Suprapubic skin (tissue), 4 donors: ENCODE measurements around the gene MCEE. TPM values are rescaled to one million over a fixed set of nuclear protein-coding genes. Genes with fewer than 3 reads are reported as not detected.
A peak's percentile ranks its signal among the peaks of the same experiment; 100 is the strongest.

ENCODE experiments used
- DNase-seq, 2 donors: peaks; one replicate each; pipeline ENCODE4 v3.0.0-alpha.2; 2019; ENCODE audit warnings: low spot score in 2 of 2
- H3K27ac ChIP-seq: fragments of 200-600 bp; sonication (generic); one replicate; pipeline ENCODE4 v1.5.1; 2019
- H3K27me3 ChIP-seq: fragments of 200-600 bp; sonication (generic); one replicate; pipeline ENCODE4 v1.5.1; 2019
- H3K36me3 ChIP-seq: fragments of 200-600 bp; sonication (generic); one replicate; pipeline ENCODE4 v1.5.1; 2019
- H3K4me1 ChIP-seq: fragments of 200-600 bp; sonication (generic); one replicate; pipeline ENCODE4 v1.5.1; 2019
- H3K4me3 ChIP-seq: fragments of 200-600 bp; sonication (generic); one replicate; pipeline ENCODE4 v1.5.1; 2019; ENCODE audit warnings: mild to moderate bottlenecking
- H3K9me3 ChIP-seq: fragments of 200-600 bp; sonication (generic); one replicate; pipeline ENCODE4 v1.5.1; 2019
- EP300 ChIP-seq: sonication (generic); formaldehyde crosslinking; IDR thresholded peaks from one replicate; pipeline ENCODE4 v1.6.1; 2017; ENCODE audit warnings: antibody characterized with exemption
- POLR2A ChIP-seq, 2 donors: fragments of 450-650 bp; IDR thresholded peaks; one replicate each; pipeline ENCODE4 v1.6.1; 2017; ENCODE audit warnings: antibody characterized with exemption in 2 of 2, mild to moderate bottlenecking in 2 of 2, moderate library complexity in 2 of 2
- POLR2AphosphoS5 ChIP-seq, 3 donors: sonication (generic); formaldehyde crosslinking; IDR thresholded peaks; one replicate each; pipeline ENCODE4 v1.6.1; 2017; ENCODE audit warnings: antibody characterized with exemption in 3 of 3
- WGBS: methylation state at CpG from one replicate; pipeline ENCODE4 v1.1.5; 2018; 5-methylcytosine and 5-hydroxymethylcytosine counted together
- total RNA-seq, 4 donors: library from RNA; depleted of rRNA; stranded (reverse); fragments of >200 nt; gene quantifications; one replicate each; pipeline ENCODE4 v1.1.0, GENCODE V29; 2016
- TF ChIP-seq, protein P1 (sequence below), 2 donors: fragments of 200-600 bp in 1 of 2; fragments of 450-650 bp in 1 of 2; sonication (generic) in 1 of 2; IDR thresholded peaks; one replicate each; pipeline ENCODE4 v1.5.1; 2016 to 2019; ENCODE audit warnings: antibody characterized with exemption in 2 of 2, mild to moderate bottlenecking in 1 of 2, moderate library complexity in 1 of 2

Gene MCEE
- total RNA-seq, 4 donors from 2014 or later, result 20.9 to 45.8 (median 25.5) TPM

DNA sequence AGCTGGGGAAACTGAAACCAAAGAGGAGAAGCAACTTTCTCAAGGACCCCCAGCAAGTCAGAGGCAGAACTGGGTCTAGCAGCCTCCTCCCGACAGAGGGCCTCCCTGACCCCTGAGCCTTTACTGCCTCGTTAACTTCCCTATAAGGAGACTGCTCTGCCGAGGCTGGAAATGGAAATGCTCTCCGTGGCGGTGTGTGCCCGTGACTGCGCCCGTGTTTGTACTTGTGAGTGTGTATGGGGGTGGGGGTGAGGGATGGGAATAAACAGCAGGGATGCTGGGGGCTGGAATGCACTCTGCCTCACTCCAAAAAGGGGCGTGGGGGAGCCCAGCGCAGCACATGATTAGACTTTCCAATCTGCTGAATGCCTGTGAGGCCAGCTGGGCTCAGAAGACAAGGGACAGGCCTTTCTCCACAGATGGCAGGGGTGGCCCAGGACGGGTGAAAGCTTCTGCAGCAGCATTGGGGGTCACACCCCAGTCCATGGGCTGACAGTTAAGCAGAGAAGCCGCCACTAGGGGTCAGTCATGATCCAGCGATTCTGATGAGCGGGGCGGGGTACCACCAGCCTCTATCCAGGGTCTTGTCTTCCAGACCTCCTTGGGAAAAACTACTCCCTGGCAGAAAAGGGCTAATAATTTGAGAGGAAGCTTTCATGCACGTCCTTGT, 27.2 kb upstream of the MCEE start:
- H3K4me3 ChIP-seq, result peak overlapping the region; percentile 1
- no peaks in the 10 kb centered on the region for H3K9me3 ChIP-seq
- no peaks in the 10 kb centered on the region for H3K36me3 ChIP-seq
- no peaks in the 10 kb centered on the region for H3K27me3 ChIP-seq
- no peak overlapping the region for H3K27ac ChIP-seq
- WGBS, result 15% methylated on average over 15 of the region's 16 CpGs
- TF ChIP-seq, protein P1, sequence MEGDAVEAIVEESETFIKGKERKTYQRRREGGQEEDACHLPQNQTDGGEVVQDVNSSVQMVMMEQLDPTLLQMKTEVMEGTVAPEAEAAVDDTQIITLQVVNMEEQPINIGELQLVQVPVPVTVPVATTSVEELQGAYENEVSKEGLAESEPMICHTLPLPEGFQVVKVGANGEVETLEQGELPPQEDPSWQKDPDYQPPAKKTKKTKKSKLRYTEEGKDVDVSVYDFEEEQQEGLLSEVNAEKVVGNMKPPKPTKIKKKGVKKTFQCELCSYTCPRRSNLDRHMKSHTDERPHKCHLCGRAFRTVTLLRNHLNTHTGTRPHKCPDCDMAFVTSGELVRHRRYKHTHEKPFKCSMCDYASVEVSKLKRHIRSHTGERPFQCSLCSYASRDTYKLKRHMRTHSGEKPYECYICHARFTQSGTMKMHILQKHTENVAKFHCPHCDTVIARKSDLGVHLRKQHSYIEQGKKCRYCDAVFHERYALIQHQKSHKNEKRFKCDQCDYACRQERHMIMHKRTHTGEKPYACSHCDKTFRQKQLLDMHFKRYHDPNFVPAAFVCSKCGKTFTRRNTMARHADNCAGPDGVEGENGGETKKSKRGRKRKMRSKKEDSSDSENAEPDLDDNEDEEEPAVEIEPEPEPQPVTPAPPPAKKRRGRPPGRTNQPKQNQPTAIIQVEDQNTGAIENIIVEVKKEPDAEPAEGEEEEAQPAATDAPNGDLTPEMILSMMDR (IDR thresholded peaks at IDR 0.05), result peak in 1 of 2 donors; percentile 42
- no peak for TF ChIP-seq POLR2A (IDR thresholded peaks at IDR 0.05)
- DNase-seq, result no peak
- H3K4me1 ChIP-seq, result peaks cover 13% of the 10 kb centered on the region

DNA sequence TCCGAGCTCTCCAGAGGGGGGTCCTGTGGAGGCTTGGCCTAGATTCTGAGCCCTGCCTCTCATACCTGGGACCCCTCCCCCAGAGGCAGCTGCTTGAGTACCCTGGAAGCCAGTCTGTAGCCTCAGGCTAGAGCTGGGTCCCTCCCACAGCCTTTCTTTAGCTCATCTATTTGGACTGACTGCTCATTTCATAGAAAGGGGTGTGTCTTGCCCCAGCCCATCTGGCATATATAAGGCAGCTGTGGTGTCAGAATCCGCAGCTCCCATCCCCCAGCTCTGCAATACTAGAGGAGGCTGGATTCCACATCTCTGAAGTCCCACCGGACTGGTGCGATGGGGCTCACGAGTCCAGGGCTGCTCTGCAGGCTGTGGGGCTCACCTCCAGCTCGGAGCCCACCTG, 26.5 kb upstream of the MCEE start:
- DNase-seq, result no peak
- no peaks in the 10 kb centered on the region for H3K9me3 ChIP-seq
- no peaks in the 10 kb centered on the region for H3K27me3 ChIP-seq
- TF ChIP-seq POLR2A (IDR thresholded peaks at IDR 0.05) (no peak), EP300 (no peak), POLR2AphosphoS5 (IDR thresholded peaks at IDR 0.05) (no peak)
- TF ChIP-seq, protein P1 (IDR thresholded peaks at IDR 0.05), result no peak
- 0% methylated on average over 1 of the region's 6 CpGs for WGBS
- no peak overlapping the region for H3K4me3 ChIP-seq
- no peaks in the 10 kb centered on the region for H3K36me3 ChIP-seq
- H3K4me1 ChIP-seq, result peaks cover 13% of the 10 kb centered on the region
- H3K27ac ChIP-seq, result no peak overlapping the region

DNA sequence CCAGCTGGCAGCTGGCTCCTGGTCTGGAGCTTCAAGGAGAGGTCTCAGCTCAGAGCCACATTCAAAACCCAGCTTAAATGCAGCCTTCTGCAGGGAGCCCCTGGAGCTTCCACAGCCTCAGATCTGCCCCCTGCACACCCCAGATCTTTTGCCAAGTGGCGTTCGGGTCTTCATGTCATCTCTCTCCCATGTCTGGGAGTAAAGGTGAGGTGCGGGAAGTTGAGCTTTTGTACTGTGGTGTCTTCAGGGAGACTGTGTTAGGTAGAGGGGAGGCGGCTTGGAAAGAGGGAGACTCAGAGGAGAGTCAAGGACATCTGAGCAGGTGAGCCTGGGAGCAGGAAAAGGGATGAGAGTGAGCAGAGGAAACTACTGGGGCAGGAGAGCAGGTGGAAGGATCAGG, 25.8 kb upstream of the MCEE start:
- WGBS, result 95% methylated on average over 4 of the region's 4 CpGs
- Histone ChIP-seq H3K4me1 (peaks cover 13% of the 10 kb centered on the region), H3K27me3 (no peaks in the 10 kb centered on the region), H3K9me3 (no peaks in the 10 kb centered on the region), H3K4me3 (no peak overlapping the region), H3K36me3 (no peaks in the 10 kb centered on the region), H3K27ac (no peak overlapping the region)
- no peak for DNase-seq
- TF ChIP-seq EP300 (no peak), POLR2AphosphoS5 (IDR thresholded peaks at IDR 0.05) (no peak), POLR2A (IDR thresholded peaks at IDR 0.05) (no peak)
- TF ChIP-seq, protein P1 (IDR thresholded peaks at IDR 0.05), result no peak

DNA sequence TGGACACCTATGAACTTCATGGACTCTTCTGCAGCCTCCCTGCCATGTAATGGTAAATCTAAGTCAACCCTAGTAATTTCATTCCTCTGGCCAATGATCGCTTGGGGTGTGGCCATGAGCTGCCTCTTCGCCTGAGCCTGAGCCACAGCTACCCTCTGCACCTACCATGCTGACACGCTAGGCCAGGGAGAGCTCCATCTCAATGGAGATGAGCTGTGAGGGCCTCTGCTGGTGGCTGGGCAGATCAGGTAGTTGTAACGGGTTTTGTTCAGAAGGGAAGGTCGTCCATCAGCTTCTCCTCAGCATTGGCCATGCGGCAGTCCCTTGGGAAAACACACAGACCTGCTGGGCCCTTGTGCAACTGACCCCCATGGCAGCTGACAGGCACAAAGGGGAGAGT, 24.8 kb upstream of the MCEE start:
- WGBS, result 76% methylated on average over 6 of the region's 6 CpGs
- no peak for DNase-seq

DNA sequence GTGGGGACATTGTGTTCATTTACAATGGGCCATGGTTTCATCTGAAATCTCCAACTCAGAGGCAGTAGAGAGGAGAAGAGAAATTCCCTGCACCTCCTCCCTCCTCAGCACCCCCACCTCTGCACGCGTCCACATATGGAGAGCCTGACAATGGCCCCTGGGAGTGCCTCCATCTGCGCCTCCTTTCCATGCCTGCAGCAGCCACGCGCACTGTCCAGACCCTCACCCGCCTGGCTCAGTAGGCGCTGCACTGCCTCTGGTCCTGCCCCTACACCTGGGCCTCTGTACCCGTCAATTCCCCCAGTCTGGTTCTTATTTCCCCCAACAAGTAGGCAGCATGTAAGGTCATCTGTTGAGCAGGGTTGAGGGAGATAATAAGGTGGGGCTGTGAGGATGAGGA, 24.2 kb upstream of the MCEE start:
- DNase-seq, result no peak
- no peak overlapping the region for H3K4me3 ChIP-seq
- peaks cover 13% of the 10 kb centered on the region for H3K4me1 ChIP-seq
- H3K27me3 ChIP-seq, result no peaks in the 10 kb centered on the region
- WGBS, result 78% methylated on average over 8 of the region's 8 CpGs
- H3K36me3 ChIP-seq, result peaks cover 8% of the 10 kb centered on the region
- TF ChIP-seq EP300 (no peak), POLR2AphosphoS5 (IDR thresholded peaks at IDR 0.05) (no peak), POLR2A (IDR thresholded peaks at IDR 0.05) (no peak)
- TF ChIP-seq, protein P1 (IDR thresholded peaks at IDR 0.05), result no peak
- no peaks in the 10 kb centered on the region for H3K9me3 ChIP-seq
- H3K27ac ChIP-seq, result no peak overlapping the region

More for the DNA sequence above, 24.8 kb upstream of the MCEE start:
- H3K4me3 ChIP-seq, result no peak overlapping the region
- no peak overlapping the region for H3K27ac ChIP-seq
- H3K9me3 ChIP-seq, result no peaks in the 10 kb centered on the region
- peaks cover 4% of the 10 kb centered on the region for H3K36me3 ChIP-seq
- H3K4me1 ChIP-seq, result peaks cover 13% of the 10 kb centered on the region
- no peaks in the 10 kb centered on the region for H3K27me3 ChIP-seq
- TF ChIP-seq EP300 (no peak), POLR2AphosphoS5 (IDR thresholded peaks at IDR 0.05) (no peak), POLR2A (IDR thresholded peaks at IDR 0.05) (no peak)
- TF ChIP-seq, protein P1 (IDR thresholded peaks at IDR 0.05), result no peak
